Right atrium auricular region (tissue), 2 donors: ENCODE measurements around the gene KRT31. TPM values are rescaled to one million over a fixed set of nuclear protein-coding genes. Genes with fewer than 3 reads are reported as not detected.

Experiments used
- DNase-seq: peaks from one replicate; pipeline ENCODE4 v3.0.0-alpha.2; 2019; ENCODE audit warnings: low spot score
- H3K27ac ChIP-seq, 2 donors: fragments of 200-600 bp; sonication (generic); 1 replicate in 1 of 2; 2 replicates in 1 of 2; pipeline ENCODE4 v1.5.1; 2016 to 2019
- H3K27me3 ChIP-seq, 2 donors: fragments of 200-600 bp; sonication (generic); one replicate each; pipeline versions ENCODE4 v1.5.1 to v1.6.0; 2017 to 2019
- H3K36me3 ChIP-seq: fragments of 200-600 bp; sonication (generic); one replicate; pipeline ENCODE4 v1.5.1; 2016
- H3K4me1 ChIP-seq, 2 donors: fragments of 200-600 bp; sonication (generic); one replicate each; pipeline versions ENCODE4 v1.5.1 to v1.6.0; 2017 to 2019
- H3K4me3 ChIP-seq, 2 donors: fragments of 200-600 bp; sonication (generic); 1 replicate in 1 of 2; 2 replicates in 1 of 2; pipeline ENCODE4 v1.5.1; 2017 to 2019; ENCODE audit warnings: mild to moderate bottlenecking in 1 of 2, moderate library complexity in 1 of 2
- H3K9me3 ChIP-seq, 2 donors: fragments of 200-600 bp; sonication (generic); one replicate each; pipeline ENCODE4 v1.5.1; 2019
- total RNA-seq, 2 donors: library from RNA; depleted of rRNA; stranded (reverse); fragments of >200 nt; gene quantifications; one replicate each; pipeline ENCODE4 v1.1.0, GENCODE V29; 2016
- TF ChIP-seq, protein P1 (sequence below), 2 donors: fragments of 200-600 bp; sonication (generic); IDR thresholded peaks; one replicate each; pipeline ENCODE4 v1.5.1; 2019; ENCODE audit warnings: antibody characterized with exemption in 2 of 2

Gene KRT31
- total RNA-seq, 2 donors from 2014 or later: not detected

DNA sequence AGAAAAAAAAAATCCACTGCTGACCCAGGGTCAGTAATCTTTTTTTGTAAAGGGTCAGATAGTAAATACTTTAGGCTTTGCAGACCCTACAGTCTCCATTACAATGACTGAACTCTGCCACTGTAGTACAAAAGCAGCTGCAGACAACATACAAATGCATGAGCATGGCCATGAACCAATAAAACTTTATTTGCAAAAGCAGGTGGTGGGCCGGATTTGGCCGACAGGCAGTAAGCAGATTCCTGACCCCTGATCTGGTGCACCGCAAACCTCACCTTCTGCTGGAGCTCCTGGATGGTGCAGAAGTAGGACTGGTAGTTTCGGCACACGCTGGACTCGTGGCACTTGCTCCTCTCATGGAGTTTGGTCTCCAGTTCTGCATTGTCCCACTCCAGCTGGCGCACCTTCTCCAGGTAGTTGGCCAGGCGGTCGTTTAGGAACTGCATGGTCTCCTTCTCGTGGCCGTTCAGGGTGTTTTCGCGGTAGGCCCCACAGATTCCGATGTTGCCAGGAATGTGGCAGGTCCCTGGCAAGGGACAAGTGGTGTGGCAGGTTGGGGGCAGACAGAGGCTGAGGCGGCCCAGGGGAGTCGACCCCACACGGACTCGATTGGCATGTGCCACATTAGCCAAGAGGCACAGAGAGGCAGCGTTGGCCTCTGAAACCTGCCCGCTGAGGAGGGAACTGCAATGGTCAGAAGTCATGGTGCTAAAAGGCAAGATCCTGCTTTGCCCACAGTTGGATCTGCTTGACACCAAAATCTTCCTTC is 13.8 kb upstream of the KRT31 start:
- TF ChIP-seq, protein P1, sequence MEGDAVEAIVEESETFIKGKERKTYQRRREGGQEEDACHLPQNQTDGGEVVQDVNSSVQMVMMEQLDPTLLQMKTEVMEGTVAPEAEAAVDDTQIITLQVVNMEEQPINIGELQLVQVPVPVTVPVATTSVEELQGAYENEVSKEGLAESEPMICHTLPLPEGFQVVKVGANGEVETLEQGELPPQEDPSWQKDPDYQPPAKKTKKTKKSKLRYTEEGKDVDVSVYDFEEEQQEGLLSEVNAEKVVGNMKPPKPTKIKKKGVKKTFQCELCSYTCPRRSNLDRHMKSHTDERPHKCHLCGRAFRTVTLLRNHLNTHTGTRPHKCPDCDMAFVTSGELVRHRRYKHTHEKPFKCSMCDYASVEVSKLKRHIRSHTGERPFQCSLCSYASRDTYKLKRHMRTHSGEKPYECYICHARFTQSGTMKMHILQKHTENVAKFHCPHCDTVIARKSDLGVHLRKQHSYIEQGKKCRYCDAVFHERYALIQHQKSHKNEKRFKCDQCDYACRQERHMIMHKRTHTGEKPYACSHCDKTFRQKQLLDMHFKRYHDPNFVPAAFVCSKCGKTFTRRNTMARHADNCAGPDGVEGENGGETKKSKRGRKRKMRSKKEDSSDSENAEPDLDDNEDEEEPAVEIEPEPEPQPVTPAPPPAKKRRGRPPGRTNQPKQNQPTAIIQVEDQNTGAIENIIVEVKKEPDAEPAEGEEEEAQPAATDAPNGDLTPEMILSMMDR (IDR thresholded peaks at IDR 0.05): no peak

DNA sequence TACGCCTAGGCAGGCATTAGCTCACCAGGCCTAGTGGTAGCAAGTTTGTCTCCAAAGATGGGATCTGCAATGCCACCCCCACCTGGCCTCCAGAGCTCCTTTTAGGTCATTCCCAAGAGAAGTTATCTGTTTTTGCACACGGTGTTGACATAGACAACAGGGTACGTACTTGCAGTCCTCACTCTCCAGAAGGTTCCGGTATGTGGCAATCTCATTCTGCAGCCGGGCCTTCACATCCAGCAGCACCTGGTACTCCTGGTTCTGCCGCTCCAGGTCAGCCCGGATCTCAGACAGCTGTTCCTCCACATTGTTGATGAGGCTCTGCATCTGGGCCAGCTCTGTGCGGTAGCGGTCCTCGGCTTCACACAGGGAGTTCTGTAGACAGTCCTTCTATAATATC is 9.8 kb upstream of the KRT31 start:
- Histone ChIP-seq H3K9me3 (no peaks in the 10 kb centered on the region), H3K27ac (no peak overlapping the region), H3K4me1 (no peaks in the 10 kb centered on the region), H3K36me3 (no peaks in the 10 kb centered on the region), H3K27me3 (no peaks in the 10 kb centered on the region), H3K4me3 (no peak overlapping the region)
- TF ChIP-seq, protein P1 (IDR thresholded peaks at IDR 0.05): no peak
- DNase-seq: no peak

More for the DNA sequence above, 13.8 kb upstream of the KRT31 start:
- no peak overlapping the region for H3K27ac ChIP-seq
- H3K4me1 ChIP-seq: peaks cover 0 to 3% of the 10 kb centered on the region in 2 donors
- H3K36me3 ChIP-seq: no peaks in the 10 kb centered on the region
- no peak overlapping the region for H3K4me3 ChIP-seq
- no peaks in the 10 kb centered on the region for H3K9me3 ChIP-seq
- DNase-seq: no peak
- H3K27me3 ChIP-seq: no peaks in the 10 kb centered on the region

DNA sequence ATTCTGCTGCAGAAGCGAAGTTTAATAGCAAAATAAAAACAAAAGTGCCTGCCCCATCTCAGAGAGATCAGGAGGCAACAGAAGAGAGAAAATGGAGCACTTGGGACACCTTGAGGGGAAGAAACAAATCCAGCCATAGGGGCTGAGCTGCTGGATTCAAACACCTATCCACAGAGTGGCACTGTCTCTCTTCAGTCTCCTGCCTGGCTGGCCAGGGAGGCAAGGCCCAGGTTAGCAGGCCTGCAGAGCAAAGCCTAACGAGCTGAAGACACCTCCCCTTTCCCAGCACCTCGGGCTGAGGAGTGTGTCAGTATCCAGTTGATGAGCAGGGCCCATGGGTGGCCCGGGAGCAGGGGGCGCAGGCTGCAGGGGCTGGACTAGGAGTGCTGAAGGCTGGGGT is 8.8 kb upstream of the KRT31 start:
- no peaks in the 10 kb centered on the region for H3K27me3 ChIP-seq
- H3K9me3 ChIP-seq: no peaks in the 10 kb centered on the region
- no peak for DNase-seq
- H3K4me3 ChIP-seq: no peak overlapping the region
- H3K4me1 ChIP-seq: no peaks in the 10 kb centered on the region
- H3K27ac ChIP-seq: no peak overlapping the region
- no peaks in the 10 kb centered on the region for H3K36me3 ChIP-seq
- TF ChIP-seq, protein P1 (IDR thresholded peaks at IDR 0.05): no peak

DNA sequence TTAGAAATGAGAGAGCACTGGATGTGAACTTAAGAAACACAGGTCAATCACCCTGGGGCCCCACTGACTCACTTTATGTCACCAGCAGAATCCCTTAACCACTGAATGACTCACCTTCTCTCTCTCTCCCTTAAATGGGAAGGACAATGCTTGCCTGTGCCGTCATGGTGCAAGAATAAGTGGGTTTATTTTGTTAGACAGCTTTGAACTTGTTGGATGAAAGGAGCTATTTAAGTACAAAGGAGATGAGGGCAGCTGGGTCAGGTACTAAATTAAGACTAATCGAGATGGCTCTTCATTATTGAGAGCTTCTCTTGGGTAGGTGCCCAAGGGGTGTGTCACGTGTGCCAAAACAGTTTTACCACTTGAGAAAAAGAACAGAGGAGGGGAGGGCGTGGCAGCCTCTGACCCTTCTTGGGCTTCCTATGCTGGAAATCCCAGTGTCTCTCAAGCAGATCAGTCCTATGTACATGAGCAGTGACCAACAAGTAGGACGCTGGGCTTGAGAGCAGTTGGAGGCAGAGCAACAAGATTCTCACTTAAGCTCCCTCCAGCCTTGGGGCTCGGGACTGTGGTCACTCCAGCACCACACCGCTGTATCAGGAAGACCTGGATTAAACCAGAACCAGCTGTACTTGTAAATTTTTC is 6.7 kb upstream of the KRT31 start:
- H3K9me3 ChIP-seq: no peaks in the 10 kb centered on the region
- no peaks in the 10 kb centered on the region for H3K4me1 ChIP-seq
- no peak overlapping the region for H3K27ac ChIP-seq
- H3K27me3 ChIP-seq: no peaks in the 10 kb centered on the region
- TF ChIP-seq, protein P1 (IDR thresholded peaks at IDR 0.05): no peak
- H3K36me3 ChIP-seq: no peaks in the 10 kb centered on the region
- no peak overlapping the region for H3K4me3 ChIP-seq
- no peak for DNase-seq

DNA sequence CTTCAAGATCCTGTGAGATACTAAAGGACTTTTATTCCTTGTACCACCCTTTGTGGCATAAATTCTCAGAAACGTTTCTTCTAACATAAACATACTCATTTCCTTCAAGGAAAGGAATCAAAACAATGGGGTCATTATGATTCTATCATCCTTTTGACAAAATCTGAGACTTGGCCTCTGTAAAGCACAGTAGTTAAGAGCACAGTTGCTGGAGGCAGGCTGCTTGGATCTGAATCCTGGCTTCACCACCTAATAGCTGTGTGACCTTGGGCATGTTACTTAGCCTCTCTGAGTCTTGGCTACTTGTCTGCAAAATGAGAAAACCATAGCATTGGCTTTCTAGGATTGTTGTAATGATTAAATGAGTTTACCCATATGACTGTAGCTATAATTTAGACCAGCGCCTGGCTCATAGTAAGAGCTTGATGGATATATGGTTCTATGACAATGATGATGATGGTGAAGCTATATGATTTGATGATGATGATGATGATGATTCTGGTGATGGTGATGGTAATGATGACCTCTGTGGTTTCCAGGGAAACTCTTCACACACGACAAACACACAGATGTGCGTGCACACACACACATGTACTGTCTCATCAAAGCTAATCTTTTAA is 6.1 kb upstream of the KRT31 start:
- Histone ChIP-seq H3K4me3 (no peak overlapping the region), H3K27me3 (no peaks in the 10 kb centered on the region), H3K36me3 (no peaks in the 10 kb centered on the region), H3K4me1 (no peaks in the 10 kb centered on the region), H3K27ac (no peak overlapping the region), H3K9me3 (no peaks in the 10 kb centered on the region)
- DNase-seq: no peak
- TF ChIP-seq, protein P1 (IDR thresholded peaks at IDR 0.05): no peak
